GM12878 (cell line): ENCODE results near the gene CUL1. TPM values are rescaled to one million over a fixed set of nuclear protein-coding genes. Genes with fewer than 3 reads are reported as not detected.

Experiments
- ATAC-seq: fragments of 200-7000 bp; cut with Tn5 transposase; 3 replicates; pipeline ENCODE4 v1.9.1; 2020; ENCODE audit warnings: mild to moderate bottlenecking, moderate library complexity
- BruUV-seq: library from RNA; stranded (reverse); fragments of 400-500 nt; replicated peaks from 2 replicates; lab custom pipeline; 2021; lab: Mats Ljungman, UMichigan
- CTCF ChIA-PET: fragments of 300-600 bp; sonication (Branson Sonifier 250); formaldehyde crosslinking; extraction: SDS; loops from one replicate; lab custom pipeline; 2021; ENCODE audit warnings: inconsistent platforms; lab: Yijun Ruan, JAX
- POLR2A ChIA-PET: fragments of 350-600 bp; formaldehyde crosslinking; extraction: SDS; loops from one replicate; lab custom pipeline; 2021; ENCODE audit warnings: inconsistent platforms; lab: Charles Lee
- RAD21 ChIA-PET: fragments of 300-600 bp; sonication (Branson Sonifier 250); formaldehyde crosslinking; loops from one replicate; lab custom pipeline; 2023; ENCODE audit warnings: antibody characterized with exemption; ENCODE audit not compliant: unreplicated experiment; lab: Charles Lee
- SMC1A ChIA-PET: fragments of 300-600 bp; sonication (Branson Sonifier 250); formaldehyde crosslinking; loops from one replicate; lab custom pipeline; 2023; ENCODE audit not compliant: unreplicated experiment, uncharacterized antibody; lab: Charles Lee
- DNase-seq: peaks from one replicate; pipeline ENCODE4 v3.0.0-alpha.2; 2011; ENCODE audit warnings: low read depth, low spot score
- FAIRE-seq: peaks from 3 replicates; lab custom pipeline; 2011; peaks lifted over from hg19 to GRCh38; lab: Jason Lieb, UNC
- H2AFZ ChIP-seq: 2 replicates; pipeline ENCODE4 v1.6.0; 2011; ENCODE audit warnings: low read depth, low read length, control low read depth; ENCODE audit not compliant: control insufficient read depth
- H3K27ac ChIP-seq: 2 replicates; pipeline ENCODE4 v1.5.1; 2011; ENCODE audit warnings: control low read depth; ENCODE audit not compliant: control insufficient read depth, insufficient read depth
- H3K27me3 ChIP-seq, 2 experiments: replicated peaks in 1 of 2; 2 replicates each; pipeline versions ENCODE4 v1.6.0 to v1.6.1; 2011; ENCODE audit warnings: low read length in 1 of 2; ENCODE audit not compliant: control insufficient read depth in 2 of 2, insufficient read depth in 2 of 2
- H3K36me3 ChIP-seq, 2 experiments: 2 replicates each; pipeline ENCODE4 v1.5.1; 2011; ENCODE audit warnings: low read length in 1 of 2; ENCODE audit not compliant: control insufficient read depth in 2 of 2, insufficient read depth in 2 of 2
- H3K4me1 ChIP-seq: 2 replicates; pipeline ENCODE4 v1.6.1; 2011; ENCODE audit warnings: mild to moderate bottlenecking, low read length, moderate library complexity, mixed read lengths; ENCODE audit not compliant: control insufficient read depth, insufficient read depth
- H3K4me2 ChIP-seq: 2 replicates; pipeline ENCODE4 v1.6.0; 2011; ENCODE audit warnings: control low read depth; ENCODE audit not compliant: control insufficient read depth, insufficient read depth
- H3K4me3 ChIP-seq: fragments of 200-600 bp; sonication (generic); 2 replicates; pipeline ENCODE4 v1.5.1; 2016
- H3K79me2 ChIP-seq: 2 replicates; pipeline ENCODE4 v1.6.0; 2011; ENCODE audit warnings: low read length; ENCODE audit not compliant: control insufficient read depth, insufficient read depth
- H3K9ac ChIP-seq: 2 replicates; pipeline ENCODE4 v1.8.0; 2011; ENCODE audit warnings: low read length, control low read depth, mixed read lengths; ENCODE audit not compliant: control insufficient read depth, insufficient read depth
- H3K9me3 ChIP-seq: replicated peaks from 3 replicates; pipeline ENCODE4 v1.5.1; 2011; ENCODE audit warnings: mild to moderate bottlenecking, low read length; ENCODE audit not compliant: control insufficient read depth, insufficient read depth
- H4K20me1 ChIP-seq: 2 replicates; pipeline ENCODE4 v1.6.0; 2011; ENCODE audit not compliant: control insufficient read depth, insufficient read depth
- BCL3 ChIP-seq: IDR thresholded peaks from 2 replicates; pipeline ENCODE4 v1.6.1; 2011; ENCODE audit warnings: borderline replicate concordance, low read depth, mild to moderate bottlenecking, moderate library complexity, low read length; ENCODE audit not compliant: insufficient read depth, poor library complexity, severe bottlenecking
- CREB1 ChIP-seq: IDR thresholded peaks from 2 replicates; pipeline ENCODE4 v1.6.1; 2012; ENCODE audit warnings: low read depth, mild to moderate bottlenecking, inconsistent platforms
- CREM ChIP-seq: IDR thresholded peaks from 2 replicates; pipeline ENCODE4 v1.6.1; 2014; ENCODE audit warnings: antibody characterized with exemption, low read depth
- EP300 ChIP-seq, 2 experiments: fragments of 150-350 bp in 1 of 2; IDR thresholded peaks; 2 replicates each; pipeline ENCODE4 v1.6.1; 2011 to 2012; ENCODE audit warnings: low read depth in 2 of 2, low read length in 2 of 2, borderline replicate concordance in 1 of 2, improper control_type of control experiment in 1 of 2, inconsistent platforms in 1 of 2; ENCODE audit not compliant: control insufficient read depth in 1 of 2
- IKZF1 ChIP-seq: fragments of 450-650 bp; conservative IDR thresholded peaks from 2 replicates; pipeline ENCODE4 v1.6.1; 2017; ENCODE audit warnings: antibody characterized with exemption, mild to moderate bottlenecking
- KDM1A ChIP-seq: fragments of 200-600 bp; sonication (generic); IDR thresholded peaks from 2 replicates; pipeline ENCODE4 v1.6.1; 2016; ENCODE audit warnings: borderline replicate concordance
- MEF2A ChIP-seq: IDR thresholded peaks from 2 replicates; pipeline ENCODE4 v1.6.1; 2011; ENCODE audit warnings: low read depth, mild to moderate bottlenecking, low read length, moderate library complexity; ENCODE audit not compliant: insufficient read depth
- MTA3 ChIP-seq: IDR thresholded peaks from 2 replicates; pipeline ENCODE4 v1.6.1; 2012; ENCODE audit warnings: low read length, inconsistent platforms, borderline replicate concordance
- NR2F1 ChIP-seq: fragments of 450-650 bp; conservative IDR thresholded peaks from 2 replicates; pipeline ENCODE4 v1.6.1; 2017; ENCODE audit warnings: mild to moderate bottlenecking
- PKNOX1 ChIP-seq: fragments of 450-650 bp; IDR thresholded peaks from 2 replicates; pipeline ENCODE4 v1.6.1; 2016; ENCODE audit warnings: mild to moderate bottlenecking
- RCOR1 ChIP-seq: conservative IDR thresholded peaks from 2 replicates; pipeline ENCODE4 v1.6.1; 2012; ENCODE audit warnings: low read depth, low read length, improper control_type of control experiment
- RELB ChIP-seq: fragments of 450-650 bp; IDR thresholded peaks from 2 replicates; pipeline ENCODE4 v1.6.1; 2017; ENCODE audit warnings: low read depth, mild to moderate bottlenecking, moderate library complexity
- TCF12 ChIP-seq: IDR thresholded peaks from 2 replicates; pipeline ENCODE4 v1.6.1; 2011; ENCODE audit warnings: low read depth, mild to moderate bottlenecking, low read length
- TCF7 ChIP-seq: IDR thresholded peaks from 2 replicates; pipeline ENCODE4 v1.6.1; 2014; ENCODE audit warnings: antibody characterized with exemption, borderline replicate concordance
- ZNF217 ChIP-seq: fragments of 450-650 bp; IDR thresholded peaks from 2 replicates; pipeline ENCODE4 v1.6.1; 2017; ENCODE audit warnings: antibody characterized with exemption, mild to moderate bottlenecking
- WGBS: methylation state at CpG from one replicate; pipeline ENCODE4 v1.1.6; 2016; ENCODE audit warnings: low lambda C conversion rate; ENCODE audit not compliant: insufficient replicate concordance, insufficient coverage; ENCODE audit errors: missing lambda C conversion rate; 5-methylcytosine and 5-hydroxymethylcytosine counted together
- in situ Hi-C: fragments of 300-500 bp; cut with MboI; formaldehyde crosslinking; loops from 9 replicates; pipeline ENCODE4 v1.14.3; 2018; ENCODE audit warnings: mixed read lengths
- intact Hi-C: fragments of 100-400 bp; cut with micrococcal nuclease; formaldehyde crosslinking; loops from one replicate; pipeline ENCODE4 v1.14.2; 2022; ENCODE audit not compliant: unreplicated experiment
- polyA plus RNA-seq, 11 experiments: library from polyadenylated mRNA; depleted of rRNA in 4 of 11; unstranded in 6 of 11; stranded (reverse) in 5 of 11; fragments of >200 nt; fragmentation: Nextera tagmentation in 4 of 11; fragmentation: Illumina TruSeq in 1 of 11; extraction: Ambion mirVana in 4 of 11; extraction: Trizol in 1 of 11; gene quantifications; 1 replicate in 1 of 11; 2 replicates in 10 of 11; pipeline versions ENCODE4 v1.2.1 to v1.2.3, GENCODE V29; 2011 to 2016; ENCODE audit warnings: inconsistent platforms in 2 of 11, missing spikeins in 2 of 11, low read depth in 1 of 11
- total RNA-seq, 4 experiments: library from RNA; depleted of rRNA in 3 of 4; stranded (reverse); fragments of >200 nt in 3 of 4; fragmentation: Illumina TruSeq in 1 of 4; extraction: Trizol in 1 of 4; gene quantifications; 2 replicates each; pipeline versions ENCODE4 v1.2.1 to v1.2.3, GENCODE V29; 2013 to 2021

CUL1 gene
- total and polyA plus RNA-seq, 10 of the 15 experiments (the other 5 are each of a cell fraction or from before 2014, with no cell fraction given): 13.3 to 63.9 (median 45.9) TPM

GRCh38 chr7:148802101-148802493 is 103.4 kb downstream of the CUL1 start:
- ATAC-seq (no peak), FAIRE-seq (no peak), DNase-seq (no peak)
- H3K27me3 ChIP-seq: no peaks in the 10 kb centered on the region
- H2AFZ ChIP-seq: no peak overlapping the region
- H4K20me1 ChIP-seq: no peaks in the 10 kb centered on the region
- ChIA-PET POLR2A (no interaction called here), CTCF (interaction anchor here (1.0 kb wide), 1 partner anchor 161 kb away, joined by 4 read pairs; no protein-coding TSS in a partner anchor), RAD21 (no interaction called here), SMC1A (interaction anchor here (1.0 kb wide), 1 partner anchor 15 kb away, joined by 3 read pairs; no protein-coding TSS in a partner anchor)
- H3K79me2 ChIP-seq: no peaks in the 10 kb centered on the region
- no peaks in the 10 kb centered on the region for H3K4me1 ChIP-seq
- no peaks in the 10 kb centered on the region for H3K9me3 ChIP-seq
- WGBS: 98% methylated on average over 10 of the region's 10 CpGs
- intact Hi-C loops (loop anchor here (10.0 kb wide), 1 partner anchor 163 kb away; no protein-coding TSS in a partner anchor), in situ Hi-C loops (no loop called here)
- TF ChIP-seq ZNF217 (no peak), TCF7 (no peak), IKZF1 (no peak), BCL3 (no peak), KDM1A (no peak), MTA3 (no peak), EP300 (IDR thresholded peaks at IDR 0.05; ENCODE audit: borderline replicate concordance in 1 of 2, control insufficient read depth in 1 of 2, low read depth in 2 of 2, low read length in 2 of 2) (no peak), NR2F1 (no peak), CREB1 (no peak), RELB (no peak), CREM (no peak), PKNOX1 (no peak), TCF12 (no peak), MEF2A (no peak), RCOR1 (no peak)
- no peak overlapping the region for H3K27ac ChIP-seq
- peaks cover 15 to 23% of the 10 kb centered on the region in 2 experiments for H3K36me3 ChIP-seq
- H3K4me3 ChIP-seq: no peak overlapping the region
- no peak overlapping the region for H3K9ac ChIP-seq
- no peak overlapping the region for H3K4me2 ChIP-seq
- BruUV-seq: no TSS peak
